GM12878 (cell line): ENCODE results near the gene OR4D2. TPM values are rescaled to one million over a fixed set of nuclear protein-coding genes. Genes with fewer than 3 reads are reported as not detected.

Experiments
- ATAC-seq: fragments of 200-7000 bp; cut with Tn5 transposase; 3 replicates; pipeline ENCODE4 v1.9.1; 2020; ENCODE audit warnings: mild to moderate bottlenecking, moderate library complexity
- BruUV-seq: library from RNA; stranded (reverse); fragments of 400-500 nt; replicated peaks from 2 replicates; lab custom pipeline; 2021; lab: Mats Ljungman, UMichigan
- CTCF ChIA-PET: fragments of 300-600 bp; sonication (Branson Sonifier 250); formaldehyde crosslinking; extraction: SDS; loops from one replicate; lab custom pipeline; 2021; ENCODE audit warnings: inconsistent platforms; lab: Yijun Ruan, JAX
- POLR2A ChIA-PET: fragments of 350-600 bp; formaldehyde crosslinking; extraction: SDS; loops from one replicate; lab custom pipeline; 2021; ENCODE audit warnings: inconsistent platforms; lab: Charles Lee
- RAD21 ChIA-PET: fragments of 300-600 bp; sonication (Branson Sonifier 250); formaldehyde crosslinking; loops from one replicate; lab custom pipeline; 2023; ENCODE audit warnings: antibody characterized with exemption; ENCODE audit not compliant: unreplicated experiment; lab: Charles Lee
- SMC1A ChIA-PET: fragments of 300-600 bp; sonication (Branson Sonifier 250); formaldehyde crosslinking; loops from one replicate; lab custom pipeline; 2023; ENCODE audit not compliant: unreplicated experiment, uncharacterized antibody; lab: Charles Lee
- DNase-seq: peaks from one replicate; pipeline ENCODE4 v3.0.0-alpha.2; 2011; ENCODE audit warnings: low read depth, low spot score
- FAIRE-seq: peaks from 3 replicates; lab custom pipeline; 2011; peaks lifted over from hg19 to GRCh38; lab: Jason Lieb, UNC
- H2AFZ ChIP-seq: 2 replicates; pipeline ENCODE4 v1.6.0; 2011; ENCODE audit warnings: low read depth, low read length, control low read depth; ENCODE audit not compliant: control insufficient read depth
- H3K27ac ChIP-seq: 2 replicates; pipeline ENCODE4 v1.5.1; 2011; ENCODE audit warnings: control low read depth; ENCODE audit not compliant: control insufficient read depth, insufficient read depth
- H3K27me3 ChIP-seq, 2 experiments: replicated peaks in 1 of 2; 2 replicates each; pipeline versions ENCODE4 v1.6.0 to v1.6.1; 2011; ENCODE audit warnings: low read length in 1 of 2; ENCODE audit not compliant: control insufficient read depth in 2 of 2, insufficient read depth in 2 of 2
- H3K36me3 ChIP-seq, 2 experiments: 2 replicates each; pipeline ENCODE4 v1.5.1; 2011; ENCODE audit warnings: low read length in 1 of 2; ENCODE audit not compliant: control insufficient read depth in 2 of 2, insufficient read depth in 2 of 2
- H3K4me1 ChIP-seq: 2 replicates; pipeline ENCODE4 v1.6.1; 2011; ENCODE audit warnings: mild to moderate bottlenecking, low read length, moderate library complexity, mixed read lengths; ENCODE audit not compliant: control insufficient read depth, insufficient read depth
- H3K4me2 ChIP-seq: 2 replicates; pipeline ENCODE4 v1.6.0; 2011; ENCODE audit warnings: control low read depth; ENCODE audit not compliant: control insufficient read depth, insufficient read depth
- H3K4me3 ChIP-seq: fragments of 200-600 bp; sonication (generic); 2 replicates; pipeline ENCODE4 v1.5.1; 2016
- H3K79me2 ChIP-seq: 2 replicates; pipeline ENCODE4 v1.6.0; 2011; ENCODE audit warnings: low read length; ENCODE audit not compliant: control insufficient read depth, insufficient read depth
- H3K9ac ChIP-seq: 2 replicates; pipeline ENCODE4 v1.8.0; 2011; ENCODE audit warnings: low read length, control low read depth, mixed read lengths; ENCODE audit not compliant: control insufficient read depth, insufficient read depth
- H3K9me3 ChIP-seq: replicated peaks from 3 replicates; pipeline ENCODE4 v1.5.1; 2011; ENCODE audit warnings: mild to moderate bottlenecking, low read length; ENCODE audit not compliant: control insufficient read depth, insufficient read depth
- H4K20me1 ChIP-seq: 2 replicates; pipeline ENCODE4 v1.6.0; 2011; ENCODE audit not compliant: control insufficient read depth, insufficient read depth
- BCLAF1 ChIP-seq: fragments of 450-650 bp; IDR thresholded peaks from 2 replicates; pipeline ENCODE4 v1.6.1; 2017; ENCODE audit warnings: antibody characterized with exemption, mild to moderate bottlenecking, moderate library complexity
- IKZF2 ChIP-seq, 2 experiments: fragments of 450-650 bp; IDR thresholded peaks; 2 replicates each; pipeline ENCODE4 v1.6.1; 2017; ENCODE audit warnings: mild to moderate bottlenecking in 2 of 2, moderate library complexity in 2 of 2
- ZNF687 ChIP-seq: fragments of 450-650 bp; IDR thresholded peaks from 2 replicates; pipeline ENCODE4 v1.6.1; 2017; ENCODE audit warnings: mild to moderate bottlenecking, moderate library complexity
- WGBS: methylation state at CpG from one replicate; pipeline ENCODE4 v1.1.6; 2016; ENCODE audit warnings: low lambda C conversion rate; ENCODE audit not compliant: insufficient replicate concordance, insufficient coverage; ENCODE audit errors: missing lambda C conversion rate; 5-methylcytosine and 5-hydroxymethylcytosine counted together
- in situ Hi-C: fragments of 300-500 bp; cut with MboI; formaldehyde crosslinking; loops from 9 replicates; pipeline ENCODE4 v1.14.3; 2018; ENCODE audit warnings: mixed read lengths
- intact Hi-C: fragments of 100-400 bp; cut with micrococcal nuclease; formaldehyde crosslinking; loops from one replicate; pipeline ENCODE4 v1.14.2; 2022; ENCODE audit not compliant: unreplicated experiment
- polyA plus RNA-seq, 11 experiments: library from polyadenylated mRNA; depleted of rRNA in 4 of 11; unstranded in 6 of 11; stranded (reverse) in 5 of 11; fragments of >200 nt; fragmentation: Nextera tagmentation in 4 of 11; fragmentation: Illumina TruSeq in 1 of 11; extraction: Ambion mirVana in 4 of 11; extraction: Trizol in 1 of 11; gene quantifications; 1 replicate in 1 of 11; 2 replicates in 10 of 11; pipeline versions ENCODE4 v1.2.1 to v1.2.3, GENCODE V29; 2011 to 2016; ENCODE audit warnings: inconsistent platforms in 2 of 11, missing spikeins in 2 of 11, low read depth in 1 of 11
- total RNA-seq, 4 experiments: library from RNA; depleted of rRNA in 3 of 4; stranded (reverse); fragments of >200 nt in 3 of 4; fragmentation: Illumina TruSeq in 1 of 4; extraction: Trizol in 1 of 4; gene quantifications; 2 replicates each; pipeline versions ENCODE4 v1.2.1 to v1.2.3, GENCODE V29; 2013 to 2021

OR4D2 gene
- total and polyA plus RNA-seq, 10 of the 15 experiments (the other 5 are each of a cell fraction or from before 2014, with no cell fraction given): 0.04 TPM; not detected in 9

- in situ Hi-C loops: no loop called here
- Histone ChIP-seq H3K4me3 (no peak overlapping the region), H3K79me2 (no peaks in the 10 kb centered on the region), H3K4me2 (no peak overlapping the region), H3K27me3 (peaks cover 2 to 3% of the 10 kb centered on the region in 2 experiments; a peak in 2 of 4 replicates), H4K20me1 (no peaks in the 10 kb centered on the region), H3K9me3 (no peaks in the 10 kb centered on the region), H2AFZ (no peak overlapping the region), H3K27ac (no peak overlapping the region), H3K36me3 (no peaks in the 10 kb centered on the region), H3K9ac (no peak overlapping the region), H3K4me1 (no peaks in the 10 kb centered on the region)
- intact Hi-C loops: no loop called here
- no peak for FAIRE-seq
- 12% methylated on average over 4 of the region's 4 CpGs for WGBS
- DNase-seq: no peak
- no TSS peak for BruUV-seq
- ChIA-PET RAD21 (no interaction called here), POLR2A (no interaction called here), SMC1A (no interaction called here), CTCF (no interaction called here)
- TF ChIP-seq ZNF687: no peak
- TF ChIP-seq IKZF2 (IDR thresholded peaks at IDR 0.05): no peak
- TF ChIP-seq BCLAF1: no peak
- no peak for ATAC-seq
Measured at GRCh38 chr17:58183514-58183913, 16.7 kb downstream of the OR4D2 start.
